ENCODE measurements around the gene LMNTD1. TPM values are rescaled to one million over a fixed set of nuclear protein-coding genes. Genes with fewer than 3 reads are reported as not detected.
"Not testable (repeated sequence)": the region's sequence is repeated elsewhere in the genome, so short reads cannot be mapped to it uniquely, and the experiment has no call there.

LMNTD1 gene
- total RNA-seq, 1 experiment from 2014 or later: not detected

- in situ Hi-C loops (cut with HindIII; ENCODE audit: low pct_unique_long_range_greater_than_20kb, low sequenced_read_pairs): no loop called here
- DNase-seq (ENCODE audit: low read depth, low spot score): no peak
Observed at GRCh38 chr12:25501549-25501948, 51.5 kb downstream of the LMNTD1 start.

- in situ Hi-C loops (cut with HindIII; ENCODE audit: low pct_unique_long_range_greater_than_20kb, low sequenced_read_pairs): no loop called here
- DNase-seq (ENCODE audit: low read depth, low spot score): no peak
Observed at GRCh38 chr12:25500651-25501050, 52.4 kb downstream of the LMNTD1 start.

- DNase-seq (ENCODE audit: low read depth, low spot score): no peak
- in situ Hi-C loops (cut with HindIII; ENCODE audit: low pct_unique_long_range_greater_than_20kb, low sequenced_read_pairs): no loop called here
Observed at GRCh38 chr12:25497021-25497420, 56.1 kb downstream of the LMNTD1 start.

DNA sequence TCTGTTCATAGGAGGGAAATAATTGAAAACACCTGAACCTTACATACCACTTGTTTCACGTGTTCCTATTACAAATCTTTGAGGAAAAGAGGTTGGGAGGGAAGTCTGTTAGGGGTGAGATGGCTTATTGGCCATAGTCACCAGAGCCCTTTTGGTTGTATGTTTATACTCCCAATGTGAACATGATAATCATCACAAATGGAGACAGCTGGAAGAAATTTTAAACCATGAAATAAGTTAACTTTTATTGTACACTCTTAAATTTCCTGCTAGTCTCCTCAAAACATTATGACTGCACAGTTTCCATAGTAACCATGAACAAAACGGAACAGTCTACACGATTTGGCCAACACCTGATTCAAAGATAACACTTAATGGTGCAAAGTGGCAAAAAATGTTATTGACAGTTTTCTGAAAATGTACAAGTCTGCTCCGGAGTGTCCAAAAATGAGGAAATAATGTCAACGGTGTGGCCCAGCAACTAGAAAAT is 56.9 kb downstream of the LMNTD1 start:
- in situ Hi-C loops (cut with HindIII; ENCODE audit: low pct_unique_long_range_greater_than_20kb, low sequenced_read_pairs): no loop called here
- DNase-seq (ENCODE audit: low read depth, low spot score): no peak

GRCh38 chr12:25495331-25496097 is 57.6 kb downstream of the LMNTD1 start:
- in situ Hi-C loops (cut with HindIII; ENCODE audit: low pct_unique_long_range_greater_than_20kb, low sequenced_read_pairs): no loop called here
- peak; percentile 65 for DNase-seq (ENCODE audit: low read depth, low spot score)

DNA sequence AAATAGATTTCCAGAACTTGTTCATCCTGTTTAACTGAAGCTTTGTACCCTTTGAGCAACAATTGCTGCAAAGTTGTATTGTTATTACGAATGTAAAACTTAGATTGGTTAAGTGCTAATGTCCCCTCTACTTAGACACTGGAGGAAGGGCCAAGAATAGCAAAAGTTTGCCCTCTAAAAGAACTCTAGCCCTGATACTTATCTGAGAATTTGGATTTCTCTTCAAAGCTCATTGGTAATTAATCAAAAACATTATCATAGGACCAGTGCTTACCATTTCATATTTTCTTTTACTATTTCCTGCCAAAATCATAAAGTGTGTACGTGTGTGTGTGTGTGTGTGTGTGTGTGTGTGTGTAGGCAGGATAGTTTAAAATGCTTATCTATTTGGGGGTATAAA is 58.2 kb downstream of the LMNTD1 start:
- no peak for DNase-seq (ENCODE audit: low read depth, low spot score)
- in situ Hi-C loops (cut with HindIII; ENCODE audit: low pct_unique_long_range_greater_than_20kb, low sequenced_read_pairs): no loop called here

DNA sequence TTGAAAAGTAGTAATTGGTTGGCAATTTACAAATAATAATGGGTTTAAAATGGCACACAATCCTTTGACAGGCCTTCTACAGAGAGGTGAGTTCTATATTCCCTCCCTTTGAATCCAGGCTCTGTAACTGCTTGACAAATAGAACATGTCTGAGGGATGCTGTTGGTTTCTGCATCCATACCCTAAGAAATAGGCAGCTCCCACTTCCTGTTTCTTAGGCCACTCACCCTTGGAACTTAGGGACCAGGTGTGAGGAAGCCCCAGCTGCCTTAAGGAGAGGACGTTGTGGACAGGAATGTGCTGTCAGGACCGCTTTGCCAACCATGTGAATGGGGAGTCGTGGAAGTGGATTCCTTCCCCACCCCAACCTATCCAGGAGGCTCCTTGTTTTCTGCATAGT is 59.4 kb downstream of the LMNTD1 start:
- no peak for DNase-seq (ENCODE audit: low read depth, low spot score)
- in situ Hi-C loops (cut with HindIII; ENCODE audit: low pct_unique_long_range_greater_than_20kb, low sequenced_read_pairs): no loop called here

DNA sequence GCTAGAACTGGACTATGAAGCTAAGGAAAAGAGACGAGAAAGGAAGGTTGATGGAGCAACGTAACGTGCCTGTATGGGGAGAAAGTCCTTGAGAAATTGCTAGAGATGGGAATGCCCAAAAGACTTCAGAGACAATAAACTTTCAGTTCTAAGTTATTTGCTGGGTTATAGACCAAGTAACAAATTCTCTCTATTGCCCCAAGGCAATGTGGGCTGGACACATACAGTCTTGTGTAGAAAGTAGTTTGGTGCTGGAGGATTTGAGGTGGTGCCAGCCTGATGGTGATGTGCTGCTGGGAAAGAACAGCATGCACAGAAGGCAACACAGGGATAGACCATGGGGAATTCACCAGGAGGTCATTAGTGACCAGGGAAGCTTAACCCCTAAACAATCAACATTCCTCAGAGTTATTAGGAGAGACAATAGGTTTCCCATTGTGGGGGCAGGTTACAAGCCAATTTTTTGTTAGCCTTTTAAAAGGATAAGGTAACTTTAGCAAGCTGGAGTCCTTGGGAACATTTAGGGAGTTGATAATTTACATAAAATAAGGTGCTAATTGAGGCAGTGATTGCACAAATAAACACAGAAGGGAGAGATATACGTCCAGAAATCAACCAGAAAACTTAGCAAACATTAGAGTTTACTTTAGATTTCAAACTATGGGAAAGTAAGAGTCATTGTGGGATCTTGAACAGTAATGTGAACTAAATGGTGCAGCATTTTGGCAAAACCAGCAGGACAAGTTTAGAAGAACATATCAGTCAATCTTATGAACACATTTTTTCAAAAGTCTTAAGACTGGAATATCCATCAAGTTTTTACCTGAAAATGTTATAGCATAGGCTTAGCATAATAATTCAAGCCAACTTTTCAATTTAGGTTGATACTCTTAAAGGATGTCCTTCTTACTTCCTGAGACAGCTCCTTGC is 61.4 kb downstream of the LMNTD1 start:
- in situ Hi-C loops (cut with HindIII; ENCODE audit: low pct_unique_long_range_greater_than_20kb, low sequenced_read_pairs): no loop called here
- peak; percentile 15 for DNase-seq (ENCODE audit: low read depth, low spot score)

GRCh38 chr12:25488956-25489870 is 63.9 kb downstream of the LMNTD1 start:
- in situ Hi-C loops (cut with HindIII; ENCODE audit: low pct_unique_long_range_greater_than_20kb, low sequenced_read_pairs); DNase-seq (ENCODE audit: low read depth, low spot score): not testable (repeated sequence)

DNA sequence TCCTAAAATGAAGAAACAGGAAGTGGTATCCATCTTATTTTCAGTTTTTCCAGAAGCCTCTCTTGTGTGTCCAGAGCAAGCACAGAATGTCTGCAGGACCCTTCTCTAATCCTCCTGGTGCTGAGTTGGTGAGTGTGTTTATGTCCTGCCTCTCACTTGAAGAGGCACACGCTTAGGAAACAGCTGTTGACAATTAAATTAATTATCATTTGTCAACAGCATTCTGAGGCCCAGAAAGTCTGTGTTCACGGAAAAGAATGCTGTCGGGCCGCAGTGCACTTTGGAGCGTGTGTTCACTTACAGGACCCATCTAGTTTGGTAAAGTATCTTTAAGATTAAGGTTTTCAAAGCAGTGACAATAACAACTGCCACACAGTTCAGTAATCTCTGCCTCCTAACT is 70.5 kb downstream of the LMNTD1 start:
- in situ Hi-C loops (cut with HindIII; ENCODE audit: low pct_unique_long_range_greater_than_20kb, low sequenced_read_pairs): no loop called here
- DNase-seq (ENCODE audit: low read depth, low spot score): no peak

DNA sequence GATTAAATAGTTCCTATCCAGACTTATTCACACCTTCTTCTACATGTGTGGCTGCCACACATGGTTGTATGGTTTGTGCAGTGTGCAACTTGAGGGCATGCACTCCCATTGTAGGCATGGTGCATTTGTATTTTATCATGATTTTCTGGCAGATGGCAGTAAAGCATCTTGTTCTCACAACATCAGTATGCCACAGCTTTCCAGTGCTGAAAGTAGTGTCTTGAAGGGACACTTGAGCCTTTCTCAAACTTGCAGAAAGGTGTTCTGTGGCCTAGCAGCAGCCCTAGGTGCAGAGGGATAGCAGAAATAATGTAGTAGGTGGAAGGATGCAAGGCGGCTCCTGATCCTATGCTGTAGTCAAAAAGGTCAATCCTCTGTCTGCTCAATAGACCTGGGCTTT is 72.9 kb downstream of the LMNTD1 start:
- in situ Hi-C loops (cut with HindIII; ENCODE audit: low pct_unique_long_range_greater_than_20kb, low sequenced_read_pairs): no loop called here
- no peak for DNase-seq (ENCODE audit: low read depth, low spot score)

- DNase-seq (ENCODE audit: low read depth, low spot score): no peak
- in situ Hi-C loops (cut with HindIII; ENCODE audit: low pct_unique_long_range_greater_than_20kb, low sequenced_read_pairs): no loop called here
Observed at GRCh38 chr12:25477217-25477616, 75.9 kb downstream of the LMNTD1 start.

DNA sequence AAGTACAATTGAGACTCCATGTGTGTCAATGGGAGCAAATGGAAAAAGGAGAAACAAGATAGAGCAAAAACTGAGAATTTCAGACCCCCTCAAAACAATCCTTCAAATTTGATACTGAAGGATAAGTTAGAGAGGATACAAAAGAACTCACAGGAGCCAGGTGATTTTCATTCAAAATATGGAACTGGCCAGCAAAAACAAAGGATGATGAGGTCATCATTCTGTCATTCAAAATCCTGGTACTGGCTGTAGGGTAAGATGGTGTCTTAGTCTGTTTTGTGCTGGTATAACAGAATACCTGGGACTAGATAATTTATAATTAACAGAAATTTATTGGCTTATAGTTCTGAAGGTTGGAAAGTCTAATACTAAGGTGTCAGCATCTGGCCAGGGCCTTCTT is 80.6 kb downstream of the LMNTD1 start:
- DNase-seq (ENCODE audit: low read depth, low spot score): no peak
- in situ Hi-C loops (cut with HindIII; ENCODE audit: low pct_unique_long_range_greater_than_20kb, low sequenced_read_pairs): no loop called here

DNA sequence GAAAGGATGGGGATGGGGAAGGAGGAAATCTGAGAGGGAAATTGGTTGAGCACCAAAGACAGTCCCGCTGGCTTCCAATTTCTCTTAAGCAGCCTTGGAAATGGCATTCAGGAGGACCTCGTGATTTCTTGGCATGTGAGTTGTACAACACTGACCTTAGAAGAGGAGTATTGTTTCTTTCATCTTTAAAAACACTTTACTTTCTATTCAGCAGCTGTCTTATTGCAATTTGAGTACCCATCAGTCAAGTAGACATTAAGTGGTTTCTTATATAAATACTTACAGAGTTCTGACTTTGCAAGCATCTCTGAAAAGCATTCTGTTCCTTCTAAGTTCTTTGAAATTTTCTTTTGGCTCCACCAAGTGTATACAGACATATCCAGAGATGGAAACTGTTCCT is 83.2 kb downstream of the LMNTD1 start:
- peak; percentile 32 for DNase-seq (ENCODE audit: low read depth, low spot score)
- in situ Hi-C loops (cut with HindIII; ENCODE audit: low pct_unique_long_range_greater_than_20kb, low sequenced_read_pairs): no loop called here

GRCh38 chr12:25469368-25469767 is 83.7 kb downstream of the LMNTD1 start:
- in situ Hi-C loops (cut with HindIII; ENCODE audit: low pct_unique_long_range_greater_than_20kb, low sequenced_read_pairs): no loop called here
- DNase-seq (ENCODE audit: low read depth, low spot score): no peak

DNA sequence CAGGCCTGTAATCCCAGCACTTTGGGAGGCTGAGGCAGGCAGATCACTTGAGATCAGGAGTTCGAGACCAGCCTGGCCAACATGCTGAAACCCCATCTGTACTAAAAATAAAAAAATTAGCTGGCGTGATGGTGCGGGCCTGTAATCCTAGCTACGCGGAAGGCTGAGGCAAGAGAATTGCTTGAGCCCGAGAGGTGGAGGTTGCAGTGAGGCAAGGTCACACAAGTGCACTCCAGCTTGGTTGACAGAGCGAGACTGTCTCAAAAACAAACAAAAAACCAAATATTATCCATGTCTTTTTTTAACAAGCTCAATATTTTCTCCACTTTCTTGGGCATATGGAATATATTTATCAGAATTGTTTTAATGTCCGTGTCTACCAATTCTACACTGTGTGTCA is 89.6 kb downstream of the LMNTD1 start:
- DNase-seq (ENCODE audit: low read depth, low spot score): no peak
- in situ Hi-C loops (cut with HindIII; ENCODE audit: low pct_unique_long_range_greater_than_20kb, low sequenced_read_pairs): no loop called here

- DNase-seq (ENCODE audit: low read depth, low spot score): no peak
- in situ Hi-C loops (cut with HindIII; ENCODE audit: low pct_unique_long_range_greater_than_20kb, low sequenced_read_pairs): no loop called here
Observed at GRCh38 chr12:25463005-25463404, 90.1 kb downstream of the LMNTD1 start.

DNA sequence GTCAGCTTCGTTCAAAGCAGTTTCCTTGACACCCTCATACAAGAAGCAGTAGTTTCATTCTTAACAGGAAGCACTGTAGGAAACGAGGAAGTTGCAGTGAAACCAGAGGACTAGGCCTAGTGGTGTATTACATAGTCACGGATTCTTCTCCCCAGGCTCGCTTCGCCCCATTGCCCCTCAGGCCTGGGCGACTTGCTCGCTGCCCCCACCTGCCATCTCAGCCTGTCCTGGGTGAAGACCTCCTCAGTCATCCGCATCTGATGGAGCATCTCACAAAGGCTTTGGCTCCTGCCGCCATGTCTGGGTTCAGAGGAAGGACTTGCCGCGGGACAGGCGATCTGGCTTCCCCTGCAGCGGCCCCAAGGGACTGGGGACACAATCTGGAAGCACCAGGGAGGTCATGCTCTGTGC is 93.5 kb downstream of the LMNTD1 start:
- DNase-seq (ENCODE audit: low read depth, low spot score): no peak
- in situ Hi-C loops (cut with HindIII; ENCODE audit: low pct_unique_long_range_greater_than_20kb, low sequenced_read_pairs): no loop called here
